Activated CD4-positive, alpha-beta T cell treated with anti-CD3 and anti-CD28 coated beads, Interleukin-2, Interleukin-4, amounts not matched to agents 100 ng/mL and 50 ng/mL, durations not matched to agents 16 hours and 8 hours (primary cell): ENCODE measurements around the gene MRS2.
"Not testable (repeated sequence)": the region's sequence is repeated elsewhere in the genome, so short reads cannot be mapped to it uniquely, and the experiment has no call there.

Source experiments
- DNase-seq: peaks from one replicate; pipeline ENCODE4 v3.0.0-alpha.2; 2020; ENCODE audit warnings: low spot score

Gene MRS2

GRCh38 chr6:24402697-24403500 is at the start of gene MRS2:
TSS of gene MRS2 (plus strand) at chr6:24402936. CDS start at chr6:24403047, 111 bp downstream.
- DNase-seq: peak; percentile 78

GRCh38 chr6:24353861-24354260 is 48.9 kb upstream of the MRS2 start:
- DNase-seq: no peak

GRCh38 chr6:24355393-24355792 is 47.3 kb upstream of the MRS2 start:
- no peak for DNase-seq

- DNase-seq: no peak
Measured at GRCh38 chr6:24356310-24356973, 46.3 kb upstream of the MRS2 start.

- DNase-seq: peak; percentile 12
Measured at GRCh38 chr6:24357336-24358218, 45.2 kb upstream of the MRS2 start, which contains the start of gene DCDC2. TSS of gene DCDC2 (minus strand) at chr6:24358059. CDS start at chr6:24357750, 309 bp downstream.

GRCh38 chr6:24358219-24358821 is 44.4 kb upstream of the MRS2 start:
- no peak for DNase-seq

GRCh38 chr6:24359640-24360454 is 42.9 kb upstream of the MRS2 start:
- peak; percentile 92 for DNase-seq

- not testable (repeated sequence) for DNase-seq
Measured at GRCh38 chr6:24362363-24362762, 40.4 kb upstream of the MRS2 start.

GRCh38 chr6:24365103-24365633 is 37.6 kb upstream of the MRS2 start:
- DNase-seq: not testable (repeated sequence)

- DNase-seq: no peak
Measured at GRCh38 chr6:24374612-24375011, 28.1 kb upstream of the MRS2 start.

- DNase-seq: no peak
Measured at GRCh38 chr6:24376871-24377270, 25.9 kb upstream of the MRS2 start.

GRCh38 chr6:24378473-24379097 is 24.2 kb upstream of the MRS2 start:
- DNase-seq: peak; percentile 13

GRCh38 chr6:24381476-24382219 is 21.1 kb upstream of the MRS2 start:
- DNase-seq: no peak

GRCh38 chr6:24382220-24382540 is 20.6 kb upstream of the MRS2 start:
- DNase-seq: no peak

GRCh38 chr6:24382891-24383494 is 19.7 kb upstream of the MRS2 start:
- not testable (repeated sequence) for DNase-seq

GRCh38 chr6:24384369-24385130 is 18.2 kb upstream of the MRS2 start:
- not testable (repeated sequence) for DNase-seq

- DNase-seq: no peak
Measured at GRCh38 chr6:24385536-24386269, 17.0 kb upstream of the MRS2 start.

- DNase-seq: no peak
Measured at GRCh38 chr6:24387818-24388217, 14.9 kb upstream of the MRS2 start.
